ENCODE data around the gene PRKCB.

Gene PRKCB

GRCh38 chr16:24246911-24247607 is 411.3 kb downstream of the PRKCB start:
- no peak for DNase-seq (ENCODE audit: low spot score)

- peak; percentile 14 for DNase-seq (ENCODE audit: low spot score)
These were observed 417.4 kb downstream of the PRKCB start for GRCh38 chr16:24253192-24253591.

GRCh38 chr16:24255456-24256371 is 419.9 kb downstream of the PRKCB start, which contains the start of gene CACNG3:
Gene CACNG3 (plus strand): TSS chr16:24256335. CDS start chr16:24256755, 420 bp downstream.
- DNase-seq (ENCODE audit: low spot score): no peak

- no peak for DNase-seq (ENCODE audit: low spot score)
These were observed 422.2 kb downstream of the PRKCB start for GRCh38 chr16:24257958-24258357.

GRCh38 chr16:24258791-24259190 is 423.0 kb downstream of the PRKCB start:
- DNase-seq (ENCODE audit: low spot score): no peak

- DNase-seq (ENCODE audit: low spot score): no peak
These were observed 427.0 kb downstream of the PRKCB start for GRCh38 chr16:24262816-24263215.

Data from hepatic stellate cell (primary cell).